NB4 (cell line): ENCODE data around the gene KCNN2.
A peak's percentile ranks its signal among the peaks of the same experiment; 100 is the strongest.

Source experiments
- DNase-seq: peaks from one replicate; pipeline ENCODE4 v3.0.0; 2010; ENCODE audit warnings: low read depth
- H3K4me3 ChIP-seq: one replicate; pipeline ENCODE4 v1.5.1; 2011; ENCODE audit warnings: mild to moderate bottlenecking, low read depth, low read length, moderate library complexity
- CTCF ChIP-seq: IDR thresholded peaks from one replicate; pipeline ENCODE4 v1.5.1; 2012; ENCODE audit warnings: low read depth, low read length
- MAX ChIP-seq: IDR thresholded peaks from 2 replicates; pipeline ENCODE4 v1.6.1; 2011; ENCODE audit warnings: low read depth, low read length
- MYC ChIP-seq: IDR thresholded peaks from 2 replicates; pipeline ENCODE4 v1.6.1; 2011; ENCODE audit warnings: low read depth, low read length
- POLR2A ChIP-seq: IDR thresholded peaks from 2 replicates; pipeline ENCODE4 v1.6.1; 2011; ENCODE audit warnings: mild to moderate bottlenecking; ENCODE audit not compliant: insufficient read length; ENCODE audit errors: extremely low read depth

The KCNN2 gene

GRCh38 chr5:114434396-114435219 is 72.7 kb downstream of the KCNN2 start:
- H3K4me3 ChIP-seq = no peak overlapping the region
- DNase-seq = no peak
- TF ChIP-seq POLR2A (no peak), MYC (no peak), MAX (no peak), CTCF (no peak)

GRCh38 chr5:114435220-114435481 is 73.3 kb downstream of the KCNN2 start:
- DNase-seq = no peak
- H3K4me3 ChIP-seq = no peak overlapping the region
- TF ChIP-seq POLR2A (no peak), MAX (no peak)

GRCh38 chr5:114435885-114436299 is 74.0 kb downstream of the KCNN2 start:
- H3K4me3 ChIP-seq = no peak overlapping the region
- TF ChIP-seq POLR2A (no peak), MAX (no peak), MYC (no peak), CTCF (no peak)

GRCh38 chr5:114437936-114438335 is 76.1 kb downstream of the KCNN2 start:
- TF ChIP-seq CTCF = no peak
- no peak for TF ChIP-seq MYC
- TF ChIP-seq POLR2A = no peak
- TF ChIP-seq MAX = no peak
- DNase-seq = no peak
- no peak overlapping the region for H3K4me3 ChIP-seq

More at GRCh38 chr5:114435885-114436299, 74.0 kb downstream of the KCNN2 start:
- no peak for DNase-seq

- no peak for TF ChIP-seq MYC
- TF ChIP-seq MAX = no peak
- TF ChIP-seq CTCF = no peak
- TF ChIP-seq POLR2A = no peak
- no peak for DNase-seq
- no peak overlapping the region for H3K4me3 ChIP-seq
Observed at GRCh38 chr5:114438471-114438870, 76.6 kb downstream of the KCNN2 start.

GRCh38 chr5:114447084-114447773 is 85.4 kb downstream of the KCNN2 start:
- no peak overlapping the region for H3K4me3 ChIP-seq
- peak; percentile 23 for DNase-seq
- no peak for TF ChIP-seq POLR2A
- peak; percentile 22 for TF ChIP-seq CTCF
